ACC112 (cell line): ENCODE data around the gene ANGPTL2.

ENCODE experiments used
- H2AFZ ChIP-seq: fragments of 200-600 bp; sonication (generic); one replicate; pipeline ENCODE4 v1.6.0; 2017; ENCODE audit warnings: antibody characterized with exemption, low read length; ENCODE audit not compliant: unreplicated experiment
- H3K27ac ChIP-seq: fragments of 200-600 bp; sonication (generic); 2 replicates; pipeline ENCODE4 v1.5.1; 2014; ENCODE audit warnings: low read depth, mild to moderate bottlenecking, antibody characterized with exemption, low read length, moderate library complexity
- H3K27me3 ChIP-seq: fragments of 200-600 bp; sonication (generic); 2 replicates; pipeline ENCODE4 v1.6.1; 2014; ENCODE audit warnings: mild to moderate bottlenecking, antibody characterized with exemption, low read length, moderate library complexity, mixed read lengths; ENCODE audit not compliant: insufficient read depth
- H3K36me3 ChIP-seq: fragments of 200-600 bp; sonication (generic); 2 replicates; pipeline ENCODE4 v1.6.1; 2016; ENCODE audit warnings: mild to moderate bottlenecking, antibody characterized with exemption, low read length, moderate library complexity, mixed read lengths; ENCODE audit not compliant: insufficient read depth
- H3K4me1 ChIP-seq: fragments of 200-600 bp; sonication (generic); one replicate; pipeline ENCODE4 v1.6.1; 2016; ENCODE audit warnings: low read length, mixed read lengths; ENCODE audit not compliant: insufficient read depth, unreplicated experiment, control insufficient read depth
- H3K4me3 ChIP-seq: fragments of 200-600 bp; sonication (generic); 2 replicates; pipeline ENCODE4 v1.5.1; 2014; ENCODE audit warnings: mild to moderate bottlenecking, low read depth, low read length
- H3K79me2 ChIP-seq: fragments of 200-600 bp; sonication (generic); one replicate; pipeline ENCODE4 v1.6.0; 2016; ENCODE audit warnings: low read length; ENCODE audit not compliant: control insufficient read depth, unreplicated experiment, insufficient read depth

The ANGPTL2 gene

DNA sequence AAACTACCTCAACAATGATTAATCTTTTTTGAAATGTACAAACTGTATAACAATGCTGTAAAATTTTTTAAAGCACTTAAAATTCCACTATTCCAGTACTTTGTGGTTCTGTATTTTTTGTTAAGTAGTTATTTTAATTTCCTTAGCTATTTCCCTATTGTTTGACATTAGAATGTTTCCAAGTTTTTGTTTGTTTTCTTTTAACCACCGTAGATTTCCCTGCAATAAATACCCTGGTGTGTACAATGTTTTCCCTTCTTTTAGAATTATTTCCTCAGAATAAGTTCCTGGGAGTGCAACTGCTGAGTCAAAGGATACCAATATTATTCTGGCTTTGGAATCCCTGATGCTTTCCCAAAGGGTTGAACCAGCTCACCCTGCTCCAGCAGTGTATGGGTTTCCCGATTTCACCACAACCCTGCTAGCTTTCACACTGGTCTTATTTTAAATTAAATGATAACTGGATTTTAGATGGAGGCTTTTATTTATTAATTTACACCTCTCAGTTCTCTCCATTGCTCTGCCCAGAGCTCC, 20.6 kb upstream of the ANGPTL2 start:
- Histone ChIP-seq H3K4me3 (no peak overlapping the region), H3K27ac (no peak overlapping the region), H3K4me1 (no peaks in the 10 kb centered on the region), H3K27me3 (no peaks in the 10 kb centered on the region), H3K79me2 (no peaks in the 10 kb centered on the region), H3K36me3 (no peaks in the 10 kb centered on the region), H2AFZ (no peak overlapping the region)

DNA sequence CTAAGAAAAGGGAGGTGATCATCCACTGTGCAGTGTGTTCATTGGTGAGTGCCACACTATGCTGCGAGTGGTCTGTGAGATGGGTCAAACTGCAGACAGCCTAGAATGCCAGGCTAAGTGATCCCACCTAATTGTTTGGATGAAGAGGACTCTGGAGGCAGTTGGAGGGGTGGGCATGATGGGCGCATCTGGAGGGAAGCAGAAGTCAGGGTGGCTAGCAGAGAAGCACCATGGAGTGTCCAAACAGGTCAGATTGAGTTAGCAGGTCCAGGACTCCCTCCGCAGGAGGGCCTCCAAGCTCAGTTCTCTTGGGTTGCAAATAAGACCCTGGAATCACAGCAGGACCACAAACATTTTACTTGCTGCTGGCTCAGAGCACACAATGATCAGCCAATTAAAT, 19.9 kb upstream of the ANGPTL2 start:
- Histone ChIP-seq H3K36me3 (no peaks in the 10 kb centered on the region), H3K4me1 (no peaks in the 10 kb centered on the region), H3K79me2 (no peaks in the 10 kb centered on the region), H3K27ac (no peak overlapping the region), H3K4me3 (no peak overlapping the region), H3K27me3 (no peaks in the 10 kb centered on the region), H2AFZ (no peak overlapping the region)

DNA sequence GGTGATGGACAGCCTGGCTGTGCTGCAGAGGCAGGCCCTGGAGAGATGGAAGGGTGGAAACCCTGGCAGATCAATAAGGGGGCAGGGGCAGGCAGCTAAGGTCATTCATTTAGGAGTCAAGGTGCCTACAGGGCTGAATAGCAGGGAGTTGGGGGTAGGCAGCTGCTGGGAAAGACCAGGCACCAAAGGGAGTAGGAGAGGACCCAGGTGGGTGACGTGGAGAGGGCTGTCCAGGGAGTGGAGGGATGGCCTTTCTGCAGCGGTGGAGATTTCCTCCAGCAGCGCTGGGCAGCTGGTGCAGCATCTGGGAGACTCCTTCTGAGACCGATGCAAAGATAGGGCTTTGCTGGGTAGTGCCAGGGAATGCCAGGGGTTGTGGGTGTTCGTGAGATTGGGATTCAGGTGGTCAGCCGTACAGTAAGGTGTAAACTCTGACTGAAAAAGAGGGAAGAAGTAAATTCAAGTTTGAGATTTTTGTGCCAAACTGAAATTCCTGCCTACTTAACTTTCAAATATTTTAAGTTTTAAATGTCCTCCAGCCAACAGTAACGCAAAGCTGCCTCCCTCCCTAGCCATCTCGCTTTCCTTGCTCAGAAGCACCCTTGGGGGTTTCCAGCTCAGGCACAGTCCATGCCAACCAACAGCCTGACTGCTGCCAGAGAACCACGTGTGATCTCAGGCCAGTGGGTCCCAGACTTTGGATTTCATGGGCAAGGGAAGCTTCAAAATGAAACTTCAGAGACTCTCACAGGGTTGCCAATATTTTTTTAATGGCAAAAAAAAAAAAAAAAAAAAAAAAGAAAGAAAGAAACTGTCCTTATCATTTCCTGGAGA, 18.6 kb upstream of the ANGPTL2 start:
- no peak overlapping the region for H2AFZ ChIP-seq
- no peaks in the 10 kb centered on the region for H3K27me3 ChIP-seq
- H3K36me3 ChIP-seq: no peaks in the 10 kb centered on the region
- no peak overlapping the region for H3K27ac ChIP-seq
- H3K4me1 ChIP-seq: no peaks in the 10 kb centered on the region
- H3K4me3 ChIP-seq: no peak overlapping the region
- no peaks in the 10 kb centered on the region for H3K79me2 ChIP-seq

DNA sequence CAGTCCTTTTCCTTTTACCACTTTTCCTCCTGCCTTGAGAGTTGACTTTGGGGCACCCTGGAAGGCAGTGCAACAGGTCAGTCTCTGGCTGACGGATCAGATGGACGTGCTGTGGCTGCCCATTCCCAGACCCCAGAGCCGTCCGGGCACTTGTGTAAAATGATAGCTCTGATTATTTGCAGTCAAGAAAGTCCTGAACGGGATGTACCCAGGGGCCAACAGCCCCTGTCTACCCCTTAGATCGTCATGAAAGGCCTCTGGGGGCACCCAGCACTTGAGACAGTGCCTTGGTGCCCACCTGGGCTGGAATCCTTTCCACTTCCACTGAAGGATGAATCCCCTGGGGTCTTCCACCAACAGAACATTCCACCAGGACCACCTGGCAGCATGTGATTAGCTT, 17.7 kb upstream of the ANGPTL2 start:
- no peaks in the 10 kb centered on the region for H3K36me3 ChIP-seq
- no peaks in the 10 kb centered on the region for H3K27me3 ChIP-seq
- no peak overlapping the region for H2AFZ ChIP-seq
- no peak overlapping the region for H3K4me3 ChIP-seq
- no peak overlapping the region for H3K27ac ChIP-seq
- no peaks in the 10 kb centered on the region for H3K4me1 ChIP-seq
- no peaks in the 10 kb centered on the region for H3K79me2 ChIP-seq

DNA sequence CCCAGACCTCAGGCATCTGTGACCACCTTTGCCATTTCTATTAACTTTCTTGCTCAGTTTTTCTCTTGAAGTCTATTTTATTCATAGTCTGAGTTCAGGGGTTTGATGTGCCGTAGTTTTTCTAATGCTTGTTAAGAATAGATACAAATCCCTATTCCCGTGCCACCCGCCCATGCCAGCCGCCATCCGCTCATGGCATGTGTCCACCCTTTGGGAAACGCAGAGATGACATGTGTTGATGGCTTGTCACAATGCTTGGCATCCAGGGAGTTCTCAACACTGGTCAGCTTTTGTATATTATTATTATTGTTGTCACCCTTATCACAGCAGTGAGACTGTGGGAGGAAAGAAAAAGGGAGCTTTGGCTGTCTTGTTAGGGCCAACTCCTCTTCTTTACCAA, 17.3 kb upstream of the ANGPTL2 start:
- Histone ChIP-seq H3K79me2 (no peaks in the 10 kb centered on the region), H3K4me3 (no peak overlapping the region), H3K27me3 (no peaks in the 10 kb centered on the region), H3K27ac (no peak overlapping the region), H3K36me3 (no peaks in the 10 kb centered on the region), H3K4me1 (no peaks in the 10 kb centered on the region), H2AFZ (no peak overlapping the region)

DNA sequence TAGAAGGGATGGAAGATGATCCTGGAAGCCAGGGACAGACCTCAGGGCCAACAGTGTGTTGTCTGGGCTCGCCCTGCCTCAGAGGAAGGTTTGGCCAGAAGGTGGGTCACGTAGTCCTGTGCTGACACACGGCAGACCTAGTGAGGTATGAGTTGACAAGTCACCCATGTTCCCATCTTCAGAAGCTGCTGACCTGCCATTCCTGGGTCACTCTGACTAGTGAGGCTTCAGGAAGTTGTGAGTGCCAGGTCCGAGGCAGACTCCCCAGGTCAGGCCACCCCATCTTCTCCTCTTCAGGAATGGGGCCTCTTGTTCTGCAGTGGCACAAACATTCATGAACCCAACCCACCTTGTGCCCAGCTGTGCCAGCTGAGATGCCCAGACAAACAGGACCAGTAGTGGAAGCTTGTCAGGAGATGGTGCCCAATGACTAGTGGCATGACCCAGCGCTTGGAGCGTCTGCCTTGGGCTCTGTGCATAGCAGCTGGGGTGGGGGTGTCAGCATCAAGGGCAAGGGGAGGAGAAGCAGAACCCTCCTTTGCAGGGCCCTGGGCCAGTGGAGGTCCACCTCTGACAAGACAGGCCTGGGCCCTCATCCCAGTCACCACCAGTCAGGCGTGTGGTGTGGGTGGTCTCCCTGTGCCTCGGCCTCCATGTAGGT, 16.8 kb upstream of the ANGPTL2 start:
- no peaks in the 10 kb centered on the region for H3K36me3 ChIP-seq
- peaks cover 2% of the 10 kb centered on the region for H3K4me1 ChIP-seq

DNA sequence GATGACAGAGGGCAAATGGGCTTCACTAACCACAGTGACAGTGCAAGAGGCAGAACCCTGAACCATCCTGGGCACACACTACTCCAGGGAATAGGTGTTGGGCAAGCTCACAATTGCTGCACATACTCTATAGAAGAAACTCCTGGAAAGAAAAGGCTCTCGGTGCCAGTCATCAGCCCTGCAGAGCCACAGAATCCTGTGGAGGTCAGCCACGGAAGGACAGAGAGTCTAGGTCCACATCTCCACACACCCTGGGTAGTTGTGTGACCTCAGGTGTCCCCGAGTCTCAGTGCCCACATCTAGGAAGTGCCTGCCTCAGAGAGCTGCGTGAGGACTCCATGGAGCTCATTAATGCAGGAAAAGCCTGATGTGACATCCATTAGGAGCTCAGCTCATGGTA, 16.0 kb upstream of the ANGPTL2 start:
- Histone ChIP-seq H3K79me2 (no peaks in the 10 kb centered on the region), H2AFZ (no peak overlapping the region)

More for the DNA sequence above, 16.8 kb upstream of the ANGPTL2 start:
- Histone ChIP-seq H3K79me2 (no peaks in the 10 kb centered on the region), H3K4me3 (no peak overlapping the region), H3K27me3 (no peaks in the 10 kb centered on the region), H3K27ac (no peak overlapping the region), H2AFZ (no peak overlapping the region)

DNA sequence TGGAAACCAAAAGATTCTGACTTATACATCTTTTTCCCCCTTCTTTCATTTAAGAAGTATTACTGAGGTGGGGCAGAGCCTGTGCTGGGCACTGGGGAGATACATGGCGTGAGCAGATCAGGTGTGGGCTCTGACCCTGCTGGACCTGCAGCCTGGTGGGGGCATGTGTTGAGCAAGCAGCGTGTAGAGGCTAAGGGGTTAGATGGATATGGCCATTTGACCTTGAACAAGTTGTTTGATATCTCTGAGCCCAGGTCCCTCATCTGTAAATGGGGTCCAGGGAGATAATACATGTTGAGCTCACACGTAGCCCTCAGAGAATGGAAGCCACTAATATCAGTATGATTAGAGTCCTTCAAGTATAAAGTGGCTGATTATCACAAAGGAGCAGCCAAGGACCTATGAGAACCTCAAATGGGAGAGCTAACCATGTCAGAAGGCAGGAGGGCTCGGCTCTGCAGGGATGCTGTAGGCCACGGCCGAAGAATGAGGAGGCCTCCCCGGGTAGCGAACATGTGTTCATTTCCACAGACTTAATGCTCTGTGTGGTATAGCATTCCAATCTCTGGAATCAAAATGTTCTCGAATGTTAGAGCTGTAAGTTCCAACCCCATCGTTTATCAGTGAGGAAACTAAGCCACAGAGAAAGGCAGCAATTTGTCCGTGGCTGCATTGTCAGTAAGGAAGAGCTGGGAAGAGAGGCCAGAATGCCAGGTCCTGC, 15.4 kb upstream of the ANGPTL2 start:
- no peaks in the 10 kb centered on the region for H3K79me2 ChIP-seq
- H3K27me3 ChIP-seq: no peaks in the 10 kb centered on the region
- H3K27ac ChIP-seq: no peak overlapping the region
- peaks cover 16% of the 10 kb centered on the region for H3K4me1 ChIP-seq
- no peak overlapping the region for H2AFZ ChIP-seq
- H3K4me3 ChIP-seq: no peak overlapping the region
- H3K36me3 ChIP-seq: no peaks in the 10 kb centered on the region

More for the DNA sequence above, 16.0 kb upstream of the ANGPTL2 start:
- H3K4me1 ChIP-seq: peaks cover 10% of the 10 kb centered on the region
- H3K36me3 ChIP-seq: no peaks in the 10 kb centered on the region
- H3K27ac ChIP-seq: no peak overlapping the region
- H3K4me3 ChIP-seq: no peak overlapping the region
- H3K27me3 ChIP-seq: no peaks in the 10 kb centered on the region

DNA sequence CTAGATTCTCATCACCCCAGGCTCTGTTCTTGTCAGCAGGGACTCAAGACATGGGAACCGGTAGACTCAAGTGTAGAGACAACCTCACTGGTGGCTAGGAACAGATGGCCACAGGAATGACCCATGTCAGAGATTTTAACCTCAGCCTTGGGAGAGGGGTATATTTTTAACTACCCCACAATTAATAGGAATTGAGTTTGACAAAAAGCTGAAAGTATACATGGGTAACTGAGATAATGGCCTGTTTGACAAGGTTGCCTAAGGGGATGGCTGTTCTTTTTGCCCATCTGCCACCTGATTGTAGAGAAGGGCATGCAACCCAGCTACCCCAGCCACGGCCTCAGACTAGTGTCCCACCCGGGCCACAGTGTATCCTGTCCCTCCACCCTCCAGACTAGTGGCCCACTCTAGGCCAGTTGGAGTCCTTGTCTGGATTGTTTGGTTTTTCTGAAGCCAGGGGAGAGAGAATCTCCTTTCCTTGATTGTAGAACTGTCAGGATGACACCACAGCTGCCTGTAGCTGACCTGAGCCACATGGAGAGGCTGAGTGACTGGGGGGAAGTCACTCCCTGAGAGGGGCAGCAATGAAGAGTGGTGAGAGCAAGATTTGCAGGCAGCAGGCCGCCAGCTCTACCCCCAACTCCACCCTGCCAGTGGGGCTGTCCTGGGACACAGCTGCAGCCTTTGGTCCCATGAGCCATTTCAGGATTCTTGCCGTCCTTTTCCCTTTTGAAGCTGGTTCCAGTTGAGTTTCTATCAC, 14.6 kb upstream of the ANGPTL2 start:
- no peaks in the 10 kb centered on the region for H3K27me3 ChIP-seq

More for the DNA sequence above, 14.6 kb upstream of the ANGPTL2 start:
- no peak overlapping the region for H2AFZ ChIP-seq
- H3K4me1 ChIP-seq: peaks cover 24% of the 10 kb centered on the region
- no peaks in the 10 kb centered on the region for H3K36me3 ChIP-seq
- H3K27ac ChIP-seq: no peak overlapping the region
- no peaks in the 10 kb centered on the region for H3K79me2 ChIP-seq
- H3K4me3 ChIP-seq: no peak overlapping the region
